Endodermal cell (in vitro differentiated cells): ENCODE measurements around the gene MYL7. TPM values are rescaled to one million over a fixed set of nuclear protein-coding genes. Genes with fewer than 3 reads are reported as not detected.

Source experiments
- DNase-seq: peaks from one replicate; pipeline ENCODE4 v3.0.0-alpha.2; 2017
- H3K27ac ChIP-seq: 2 replicates; pipeline ENCODE4 v1.5.1; 2013; ENCODE audit warnings: mild to moderate bottlenecking, low read depth, low read length, moderate library complexity
- H3K27me3 ChIP-seq: 2 replicates; pipeline ENCODE4 v1.6.1; 2013; ENCODE audit warnings: mild to moderate bottlenecking, low read length, moderate library complexity; ENCODE audit not compliant: insufficient read depth, control insufficient read depth, poor library complexity, severe bottlenecking
- H3K36me3 ChIP-seq: 2 replicates; pipeline ENCODE4 v1.7.0; 2013; ENCODE audit warnings: mild to moderate bottlenecking, low read length, moderate library complexity; ENCODE audit not compliant: control insufficient read depth, insufficient read depth
- H3K4me1 ChIP-seq: one replicate; pipeline ENCODE4 v1.7.0; 2013; ENCODE audit warnings: low read length; ENCODE audit not compliant: control insufficient read depth, insufficient read depth
- H3K4me3 ChIP-seq: 2 replicates; pipeline ENCODE4 v1.5.1; 2013; ENCODE audit warnings: mild to moderate bottlenecking, low read length, moderate library complexity
- H3K9ac ChIP-seq: 2 replicates; pipeline ENCODE4 v1.6.1; 2013; ENCODE audit warnings: mild to moderate bottlenecking, low read length, moderate library complexity; ENCODE audit not compliant: poor library complexity, severe bottlenecking; ENCODE audit errors: extremely low read depth
- H3K9me3 ChIP-seq: 2 replicates; pipeline ENCODE4 v1.6.1; 2013; ENCODE audit warnings: mild to moderate bottlenecking, low read length, moderate library complexity; ENCODE audit not compliant: control insufficient read depth
- H3K27ac Mint-ChIP-seq: 2 replicates; pipeline ENCODE4 v1.8.0; 2020; ENCODE audit warnings: mixed read lengths
- H3K27me3 Mint-ChIP-seq: 2 replicates; pipeline ENCODE4 v1.8.0; 2021; ENCODE audit warnings: mild to moderate bottlenecking, mixed read lengths; ENCODE audit not compliant: insufficient read depth
- H3K36me3 Mint-ChIP-seq: 2 replicates; pipeline ENCODE4 v1.8.0; 2020; ENCODE audit warnings: low read depth, mixed read lengths
- H3K4me1 Mint-ChIP-seq: 2 replicates; pipeline ENCODE4 v1.8.0; 2020; ENCODE audit warnings: mixed read lengths
- H3K4me3 Mint-ChIP-seq: 2 replicates; pipeline ENCODE4 v1.8.0; 2020; ENCODE audit warnings: mild to moderate bottlenecking, moderate library complexity, mixed read lengths
- H3K9me3 Mint-ChIP-seq: 2 replicates; pipeline ENCODE4 v1.8.0; 2020; ENCODE audit warnings: mild to moderate bottlenecking, mixed read lengths
- CTCF ChIP-seq: fragments of 200-600 bp; sonication (generic); conservative IDR thresholded peaks from 2 replicates; pipeline ENCODE4 v1.5.0; 2021; ENCODE audit warnings: antibody characterized with exemption, mild to moderate bottlenecking
- WGBS, 2 experiments: methylation state at CpG; one replicate each; pipeline versions ENCODE4 v1.1.5 to v1.1.7; 2013; ENCODE audit warnings: missing lambda C conversion rate in 2 of 2, mixed read lengths in 1 of 2; ENCODE audit not compliant: insufficient coverage in 1 of 2, insufficient read length in 1 of 2; 5-methylcytosine and 5-hydroxymethylcytosine counted together
- total RNA-seq, 2 donors: library from RNA; stranded (reverse); fragmentation: NEBNext Ultra II Directional in 1 of 2; extraction: Animal tissue kit (Norgen Biotek cat#: 25700) in 1 of 2; gene quantifications; 2 replicates in 1 of 2; 3 replicates in 1 of 2; pipeline ENCODE4 v1.2.1, GENCODE V29; 2021

Gene MYL7
- total RNA-seq, 2 donors from 2014 or later: 115 to 120 TPM

- Mint-ChIP-seq H3K27me3 (no peaks in the 10 kb centered on the region), H3K9me3 (no peaks in the 10 kb centered on the region), H3K36me3 (peaks cover 66% of the 10 kb centered on the region), H3K4me3 (no peak overlapping the region), H3K27ac (no peak overlapping the region), H3K4me1 (no peaks in the 10 kb centered on the region)
- no peak for DNase-seq
- no peaks in the 10 kb centered on the region for H3K9me3 ChIP-seq
- no peaks in the 10 kb centered on the region for H3K27me3 ChIP-seq
- no peak for TF ChIP-seq CTCF
- H3K27ac ChIP-seq: no peak overlapping the region
- WGBS, 2 experiments: 91 to 93% methylated on average over 11 to 12 of the region's 12 CpGs
- no peak overlapping the region for H3K4me3 ChIP-seq
- peaks cover 5% of the 10 kb centered on the region for H3K36me3 ChIP-seq
- H3K9ac ChIP-seq: no peak overlapping the region
- no peaks in the 10 kb centered on the region for H3K4me1 ChIP-seq
Measured at GRCh38 chr7:44114586-44115310, 26.4 kb downstream of the MYL7 start.

- H3K27ac Mint-ChIP-seq: no peak overlapping the region
- Histone ChIP-seq H3K27ac (no peak overlapping the region), H3K36me3 (peaks cover 5% of the 10 kb centered on the region), H3K9me3 (no peaks in the 10 kb centered on the region), H3K27me3 (no peaks in the 10 kb centered on the region), H3K4me1 (no peaks in the 10 kb centered on the region), H3K4me3 (no peak overlapping the region), H3K9ac (no peak overlapping the region)
- TF ChIP-seq CTCF: no peak
- no peaks in the 10 kb centered on the region for H3K4me1 Mint-ChIP-seq
- H3K27me3 Mint-ChIP-seq: no peaks in the 10 kb centered on the region
- DNase-seq: no peak
- H3K4me3 Mint-ChIP-seq: no peak overlapping the region
- H3K9me3 Mint-ChIP-seq: no peaks in the 10 kb centered on the region
- peaks cover 59% of the 10 kb centered on the region for H3K36me3 Mint-ChIP-seq
- WGBS, 2 experiments: 91 to 97% methylated on average over 10 to 24 of the region's 24 CpGs
Measured at GRCh38 chr7:44113764-44114354, 27.3 kb downstream of the MYL7 start.

GRCh38 chr7:44112997-44113763, 28.0 kb downstream of the MYL7 start:
- Histone ChIP-seq H3K4me1 (no peaks in the 10 kb centered on the region), H3K9me3 (no peaks in the 10 kb centered on the region), H3K27ac (no peak overlapping the region), H3K4me3 (no peak overlapping the region), H3K27me3 (no peaks in the 10 kb centered on the region), H3K36me3 (peaks cover 5% of the 10 kb centered on the region), H3K9ac (no peak overlapping the region)
- Mint-ChIP-seq H3K4me1 (no peaks in the 10 kb centered on the region), H3K27me3 (no peaks in the 10 kb centered on the region), H3K9me3 (no peaks in the 10 kb centered on the region), H3K4me3 (no peak overlapping the region), H3K27ac (no peak overlapping the region), H3K36me3 (peaks cover 55% of the 10 kb centered on the region)
- TF ChIP-seq CTCF: no peak
- no peak for DNase-seq
- WGBS, 2 experiments: 95 to 98% methylated on average over 21 to 31 of the region's 34 CpGs
